ENCODE results near the gene HOXA7. TPM values are rescaled to one million over a fixed set of nuclear protein-coding genes. Genes with fewer than 3 reads are reported as not detected.

The HOXA7 gene
- total and polyA plus RNA-seq, 9 donors, result 0.23 to 4.5 (median 0.75) TPM

GRCh38 chr7:27146491-27147198, 9.8 kb downstream of the HOXA7 start:
- no peak for DNase-seq
- TF ChIP-seq CTCF (IDR thresholded peaks at IDR 0.05) (no peak), EP300 (IDR thresholded peaks at IDR 0.05) (no peak), POLR2A (IDR thresholded peaks at IDR 0.05) (no peak)
- Histone ChIP-seq H3K4me3 (no peak overlapping the region), H3K36me3 (no peaks in the 10 kb centered on the region), H3K4me1 (ENCODE audit: insufficient read depth) (peaks cover 5% of the 10 kb centered on the region), H3K9me3 (peaks cover 0 to 7% of the 10 kb centered on the region in 2 donors), H3K27me3 (no peaks in the 10 kb centered on the region), H3K27ac (no peak overlapping the region)
- intact Hi-C loops (cut with DNase I), result no loop called here
- 70 to 72% (median 71%) methylated on average over 5 of the region's 5 CpGs for WGBS, 3 donors

DNA sequence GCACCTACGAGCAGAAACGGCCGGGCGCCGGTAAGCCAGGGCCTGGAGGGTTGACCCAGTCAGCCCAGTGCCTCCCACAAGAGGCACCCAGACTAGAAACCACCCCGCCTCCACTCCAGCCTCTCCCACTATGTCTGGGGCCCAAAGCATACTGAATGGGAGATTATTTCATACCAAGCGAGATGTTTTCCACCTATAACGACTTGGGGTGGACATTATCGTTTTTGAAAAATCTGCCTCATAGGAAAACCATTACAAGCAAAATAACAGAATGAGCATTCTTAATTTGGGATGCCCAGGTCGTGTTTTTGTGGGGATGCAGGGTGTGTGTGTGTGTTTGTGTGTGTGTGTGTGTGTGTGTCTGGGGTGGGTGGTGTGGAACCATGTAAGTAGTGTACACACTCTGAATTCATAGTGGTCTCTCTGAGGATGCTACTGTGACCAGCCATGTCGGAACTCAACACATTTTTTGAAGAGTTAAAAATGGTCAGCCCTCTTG, 10.5 kb downstream of the HOXA7 start:
- WGBS, 3 donors, result 55 to 74% (median 56%) methylated on average over 11 of the region's 11 CpGs
- peaks cover 0 to 6% of the 10 kb centered on the region in 2 donors for H3K9me3 ChIP-seq
- no peak overlapping the region for H3K4me3 ChIP-seq
- no peaks in the 10 kb centered on the region for H3K27me3 ChIP-seq
- peaks cover 1% of the 10 kb centered on the region for H3K4me1 ChIP-seq (ENCODE audit: insufficient read depth)
- no peak for DNase-seq
- no peak overlapping the region for H3K27ac ChIP-seq
- no peak for TF ChIP-seq POLR2A (IDR thresholded peaks at IDR 0.05)
- TF ChIP-seq EP300 (IDR thresholded peaks at IDR 0.05), result no peak
- TF ChIP-seq CTCF (IDR thresholded peaks at IDR 0.05), result no peak
- no peaks in the 10 kb centered on the region for H3K36me3 ChIP-seq
- intact Hi-C loops (cut with DNase I), result no loop called here

DNA sequence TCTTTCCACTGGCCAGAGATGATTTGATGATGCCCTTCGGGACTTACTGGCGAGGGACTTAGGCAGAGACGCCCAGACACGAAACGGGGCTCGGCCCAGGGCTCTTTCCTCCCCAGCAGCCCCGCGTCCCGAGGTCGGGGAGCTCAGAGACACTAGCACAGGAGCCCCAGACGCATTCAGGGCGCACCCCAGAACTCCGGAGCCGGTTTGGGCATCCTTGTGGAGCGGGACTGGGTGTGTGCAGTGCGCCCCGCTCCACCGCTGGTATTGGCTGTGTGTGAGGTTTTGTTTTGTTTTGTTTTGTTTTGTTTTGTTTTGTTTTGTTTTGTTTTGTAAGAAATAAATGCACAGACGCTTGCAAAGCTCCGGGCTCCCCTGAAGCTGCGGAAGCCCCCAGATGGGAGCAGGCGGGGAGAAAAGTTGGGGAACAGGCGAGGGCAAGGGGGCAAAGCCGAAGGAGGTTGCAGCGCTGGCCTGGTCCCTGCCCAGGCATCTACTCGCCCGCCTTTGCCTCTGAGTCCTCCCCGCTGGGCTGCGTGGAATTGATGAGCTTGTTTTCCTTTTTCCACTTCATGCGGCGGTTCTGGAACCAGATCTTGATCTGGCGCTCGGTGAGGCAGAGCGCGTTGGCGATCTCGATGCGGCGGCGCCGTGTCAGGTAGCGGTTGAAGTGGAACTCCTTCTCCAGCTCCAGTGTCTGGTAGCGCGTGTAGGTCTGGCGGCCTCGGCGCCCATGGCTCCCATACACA, 11.1 kb downstream of the HOXA7 start:
- peaks cover 0 to 6% of the 10 kb centered on the region in 2 donors for H3K9me3 ChIP-seq
- no peak overlapping the region for H3K27ac ChIP-seq
- DNase-seq, result no peak
- no peaks in the 10 kb centered on the region for H3K27me3 ChIP-seq
- H3K36me3 ChIP-seq, result no peaks in the 10 kb centered on the region
- no peak for TF ChIP-seq CTCF (IDR thresholded peaks at IDR 0.05)
- intact Hi-C loops (cut with DNase I), result no loop called here
- no peak overlapping the region for H3K4me3 ChIP-seq
- H3K4me1 ChIP-seq (ENCODE audit: insufficient read depth), result peaks cover 1% of the 10 kb centered on the region
- WGBS, 3 donors, result 46 to 67% (median 47%) methylated on average over 47 of the region's 47 CpGs

GRCh38 chr7:27144781-27145164, 11.7 kb downstream of the HOXA7 start:
- TF ChIP-seq CTCF (IDR thresholded peaks at IDR 0.05) (no peak), POLR2A (IDR thresholded peaks at IDR 0.05) (no peak), EP300 (IDR thresholded peaks at IDR 0.05) (no peak)
- no peaks in the 10 kb centered on the region for H3K27me3 ChIP-seq
- no peak for DNase-seq
- H3K4me1 ChIP-seq (ENCODE audit: insufficient read depth), result peaks cover 1% of the 10 kb centered on the region
- 35 to 48% (median 44%) methylated on average over 31 of the region's 31 CpGs for WGBS, 3 donors
- intact Hi-C loops (cut with DNase I), result loop anchor here in 3 of 4 donors (5.0 kb wide), 2 partner anchors 287 to 292 kb away; no protein-coding TSS in a partner anchor
- H3K36me3 ChIP-seq, result no peaks in the 10 kb centered on the region
- no peak overlapping the region for H3K27ac ChIP-seq
- H3K4me3 ChIP-seq, result no peak overlapping the region
- peaks cover 0 to 6% of the 10 kb centered on the region in 2 donors for H3K9me3 ChIP-seq

All from ovary (tissue), 9 donors.